Aorta (tissue), 5 donors: ENCODE results near the gene ASTN1. TPM values are rescaled to one million over a fixed set of nuclear protein-coding genes. Genes with fewer than 3 reads are reported as not detected.

ENCODE experiments used
- ATAC-seq: fragments of 200-7000 bp; cut with Tn5 transposase; one replicate; pipeline ENCODE4 v1.9.1; 2022; ENCODE audit warnings: moderate library complexity; ENCODE audit not compliant: low FRiP score
- DNase-seq, 2 donors: peaks; one replicate each; pipeline ENCODE4 v3.0.0-alpha.2; 2020
- H3K27ac ChIP-seq, 2 donors: one replicate each; pipeline ENCODE4 v1.5.1; 2013; ENCODE audit warnings: low read length in 2 of 2, mild to moderate bottlenecking in 2 of 2, moderate library complexity in 2 of 2, control low read depth in 1 of 2, inconsistent platforms in 1 of 2, low read depth in 1 of 2
- H3K27me3 ChIP-seq, 2 donors: one replicate each; pipeline ENCODE4 v1.6.1; 2013; ENCODE audit warnings: control low read depth in 1 of 2, low read length in 1 of 2, mild to moderate bottlenecking in 1 of 2, moderate library complexity in 1 of 2; ENCODE audit not compliant: insufficient read depth in 2 of 2, control insufficient read depth in 1 of 2
- H3K36me3 ChIP-seq, 2 donors: one replicate each; pipeline ENCODE4 v1.6.1; 2013; ENCODE audit warnings: control low read depth in 1 of 2, low read length in 1 of 2, mild to moderate bottlenecking in 1 of 2; ENCODE audit not compliant: insufficient read depth in 2 of 2, control insufficient read depth in 1 of 2
- H3K4me1 ChIP-seq, 2 donors: one replicate each; pipeline ENCODE4 v1.6.1; 2013; ENCODE audit warnings: low read length in 2 of 2, control low read depth in 1 of 2, mild to moderate bottlenecking in 1 of 2, moderate library complexity in 1 of 2; ENCODE audit not compliant: insufficient read depth in 2 of 2, control insufficient read depth in 1 of 2
- H3K4me3 ChIP-seq, 2 donors: one replicate each; pipeline ENCODE4 v1.5.1; 2013; ENCODE audit warnings: low read length in 2 of 2, control low read depth in 1 of 2, mild to moderate bottlenecking in 1 of 2
- H3K9me3 ChIP-seq: one replicate; pipeline ENCODE4 v1.6.1; 2013; ENCODE audit warnings: mild to moderate bottlenecking, low read length; ENCODE audit not compliant: control insufficient read depth
- WGBS, 2 donors: extraction: QIAGEN DNeasy Blood & Tissue Kit; methylation state at CpG; one replicate each; pipeline ENCODE4 v1.1.7; 2013; 5-methylcytosine and 5-hydroxymethylcytosine counted together
- intact Hi-C, 2 donors: fragments of 100-400 bp; cut with DNase I; formaldehyde crosslinking; loops; one replicate each; pipeline versions ENCODE4 v1.14.2 to v1.15.0; 2022
- polyA plus RNA-seq, 2 donors: library from polyadenylated mRNA; stranded (reverse); fragments of 200-250 nt; gene quantifications; one replicate each; pipeline ENCODE4 v1.2.3, GENCODE V29; 2013
- total RNA-seq, 2 donors: library from RNA; stranded (reverse); fragmentation: NEBNext Ultra II Directional; extraction: Animal tissue kit (Norgen Biotek cat#: 25700); gene quantifications; one replicate each; pipeline ENCODE4 v1.2.1, GENCODE V29; 2021
- donor health status: healthy with polysubstance abuse.
- donor health status: Bipolar disorder and iron deficiency.
- donor health status: DM: no; HTN: no; CAD: no.
- donor health status: DM: no; HTN: no; CAD: no.
- donor health status: DM: yes; HTN: yes; CAD: no.

The ASTN1 gene
- total and polyA plus RNA-seq, 4 donors: 0.06 to 0.33 TPM; not detected in 2

GRCh38 chr1:177103005-177103852 lies 61.3 kb downstream of the ASTN1 start:
- Histone ChIP-seq H3K27me3 (peaks cover 0 to 2% of the 10 kb centered on the region in 2 donors), H3K9me3 (no peaks in the 10 kb centered on the region), H3K36me3 (no peaks in the 10 kb centered on the region), H3K4me3 (no peak overlapping the region), H3K4me1 (no peaks in the 10 kb centered on the region), H3K27ac (no peak overlapping the region)
- 84 to 85% methylated on average over 2 of the region's 2 CpGs for WGBS, 2 donors
- intact Hi-C loops: no loop called here
- no peak for ATAC-seq
- no peak for DNase-seq

- intact Hi-C loops: no loop called here
- DNase-seq: no peak
- Histone ChIP-seq H3K4me3 (no peak overlapping the region), H3K27me3 (no peaks in the 10 kb centered on the region), H3K27ac (no peak overlapping the region), H3K36me3 (no peaks in the 10 kb centered on the region), H3K4me1 (no peaks in the 10 kb centered on the region), H3K9me3 (no peaks in the 10 kb centered on the region)
- ATAC-seq: no peak
Observed at GRCh38 chr1:177092001-177092400, 72.5 kb downstream of the ASTN1 start.

- Histone ChIP-seq H3K27ac (no peak overlapping the region), H3K4me3 (no peak overlapping the region), H3K27me3 (no peaks in the 10 kb centered on the region), H3K9me3 (no peaks in the 10 kb centered on the region), H3K4me1 (no peaks in the 10 kb centered on the region), H3K36me3 (no peaks in the 10 kb centered on the region)
- DNase-seq: no peak
- no peak for ATAC-seq
- WGBS, 2 donors: 41 to 48% methylated on average over 1 of the region's 1 CpG
- intact Hi-C loops: no loop called here
Observed at GRCh38 chr1:177091040-177091439, 73.5 kb downstream of the ASTN1 start.

- DNase-seq (no peak), ATAC-seq (no peak)
- no peaks in the 10 kb centered on the region for H3K4me1 ChIP-seq
- WGBS, 2 donors: 50 to 61% methylated on average over 5 of the region's 5 CpGs
- intact Hi-C loops: no loop called here
- no peaks in the 10 kb centered on the region for H3K36me3 ChIP-seq
- H3K27ac ChIP-seq: no peak overlapping the region
- no peak overlapping the region for H3K4me3 ChIP-seq
- H3K27me3 ChIP-seq: no peaks in the 10 kb centered on the region
- no peaks in the 10 kb centered on the region for H3K9me3 ChIP-seq
Observed at GRCh38 chr1:177088966-177089365, 75.5 kb downstream of the ASTN1 start.

- H3K36me3 ChIP-seq: no peaks in the 10 kb centered on the region
- H3K27me3 ChIP-seq: no peaks in the 10 kb centered on the region
- H3K4me1 ChIP-seq: no peaks in the 10 kb centered on the region
- no peaks in the 10 kb centered on the region for H3K9me3 ChIP-seq
- ATAC-seq: peak; percentile 36
- intact Hi-C loops: no loop called here
- H3K4me3 ChIP-seq: no peak overlapping the region
- DNase-seq: no peak
- H3K27ac ChIP-seq: no peak overlapping the region
- WGBS, 2 donors: 68 to 78% methylated on average over 5 of the region's 5 CpGs
Observed at GRCh38 chr1:177082855-177083693, 81.4 kb downstream of the ASTN1 start.

GRCh38 chr1:177080564-177080963 lies 83.9 kb downstream of the ASTN1 start:
- Histone ChIP-seq H3K27me3 (no peaks in the 10 kb centered on the region), H3K27ac (no peak overlapping the region), H3K36me3 (no peaks in the 10 kb centered on the region), H3K4me3 (no peak overlapping the region), H3K9me3 (no peaks in the 10 kb centered on the region), H3K4me1 (no peaks in the 10 kb centered on the region)
- WGBS, 2 donors: 70 to 72% methylated on average over 4 of the region's 4 CpGs
- intact Hi-C loops: no loop called here
- DNase-seq: no peak
- no peak for ATAC-seq

- Histone ChIP-seq H3K4me1 (no peaks in the 10 kb centered on the region), H3K36me3 (no peaks in the 10 kb centered on the region), H3K27me3 (no peaks in the 10 kb centered on the region), H3K9me3 (no peaks in the 10 kb centered on the region), H3K27ac (no peak overlapping the region), H3K4me3 (no peak overlapping the region)
- intact Hi-C loops: no loop called here
- ATAC-seq: no peak
- no peak for DNase-seq
- WGBS, 2 donors: 75 to 76% methylated on average over 4 of the region's 4 CpGs
Observed at GRCh38 chr1:177077734-177078499, 86.6 kb downstream of the ASTN1 start.

- intact Hi-C loops: no loop called here
- WGBS, 2 donors: 92 to 94% methylated on average over 8 of the region's 8 CpGs
- H3K36me3 ChIP-seq: no peaks in the 10 kb centered on the region
- H3K27ac ChIP-seq: no peak overlapping the region
- DNase-seq: no peak
- H3K4me1 ChIP-seq: no peaks in the 10 kb centered on the region
- no peaks in the 10 kb centered on the region for H3K27me3 ChIP-seq
- no peak overlapping the region for H3K4me3 ChIP-seq
- no peak for ATAC-seq
- no peaks in the 10 kb centered on the region for H3K9me3 ChIP-seq
Observed at GRCh38 chr1:177077006-177077405, 87.5 kb downstream of the ASTN1 start.
